Brain microvascular endothelial cell (primary cell): Measurements from ENCODE around the gene ANO8.
"Not testable (repeated sequence)": the region's sequence is repeated elsewhere in the genome, so short reads cannot be mapped to it uniquely, and the experiment has no call there.

ENCODE experiments used
- DNase-seq: peaks from one replicate; pipeline ENCODE4 v3.0.0-alpha.2; 2020
- H3K27ac ChIP-seq: fragments of 250-450 bp; sonication (Bioruptor Pico); 2 replicates; pipeline ENCODE4 v1.5.1; 2020; ENCODE audit warnings: mild to moderate bottlenecking, moderate library complexity
- H3K27me3 ChIP-seq: fragments of 250-450 bp; sonication (Bioruptor Pico); replicated peaks from 2 replicates; pipeline ENCODE4 v1.5.1; 2020; ENCODE audit warnings: mild to moderate bottlenecking
- H3K36me3 ChIP-seq: fragments of 250-450 bp; sonication (Bioruptor Pico); replicated peaks from 2 replicates; pipeline ENCODE4 v1.5.1; 2020; ENCODE audit warnings: mild to moderate bottlenecking
- H3K4me3 ChIP-seq: 2 replicates; pipeline ENCODE4 v1.5.1; 2011; ENCODE audit warnings: low read depth, mild to moderate bottlenecking, control low read depth, low read length, moderate library complexity
- CTCF ChIP-seq: IDR thresholded peaks from 2 replicates; pipeline ENCODE4 v1.5.1; 2011; ENCODE audit warnings: low read depth, mild to moderate bottlenecking, moderate library complexity, low read length, control low read depth, inconsistent platforms; ENCODE audit errors: missing control alignments
- in situ Hi-C: cut with HindIII; loops from 2 replicates; pipeline ENCODE4 v1.10.0; 2017; ENCODE audit warnings: low sequenced_read_pairs, low pct_ligation_motif_present

The ANO8 gene

GRCh38 chr19:17283504-17283996 lies 51.1 kb downstream of the ANO8 start:
- in situ Hi-C loops = no loop called here
- no peak for DNase-seq
- no peak overlapping the region for H3K27ac ChIP-seq
- H3K27me3 ChIP-seq = no peaks in the 10 kb centered on the region
- H3K36me3 ChIP-seq = no peaks in the 10 kb centered on the region
- H3K4me3 ChIP-seq = no peak overlapping the region
- TF ChIP-seq CTCF = no peak

GRCh38 chr19:17282488-17283125 lies 52.0 kb downstream of the ANO8 start:
- peak; percentile 61 for DNase-seq
- Histone ChIP-seq H3K27ac (no peak overlapping the region), H3K4me3 (peak overlapping the region; percentile 35), H3K27me3 (no peaks in the 10 kb centered on the region), H3K36me3 (peaks cover under 1% of the 10 kb centered on the region)
- TF ChIP-seq CTCF = peak; percentile 88
- in situ Hi-C loops = no loop called here

GRCh38 chr19:17281391-17282304 lies 53.0 kb downstream of the ANO8 start, which contains the start of gene ANKLE1:
ANKLE1 (plus strand) TSS chr19:17281901; CDS start chr19:17281921, 20 bp downstream.
- H3K4me3 ChIP-seq = peak within 1 kb of the TSS; percentile 35
- in situ Hi-C loops = no loop called here
- DNase-seq = no peak
- no peak within 1 kb of the TSS for H3K27ac ChIP-seq
- H3K27me3 ChIP-seq = no peaks in the 10 kb centered on the region
- peaks cover 7% of the 10 kb centered on the region for H3K36me3 ChIP-seq
- no peak for TF ChIP-seq CTCF

GRCh38 chr19:17279436-17279835 lies 55.2 kb downstream of the ANO8 start:
- no peak for TF ChIP-seq CTCF
- DNase-seq = no peak
- no peaks in the 10 kb centered on the region for H3K27me3 ChIP-seq
- in situ Hi-C loops = no loop called here
- no peak overlapping the region for H3K27ac ChIP-seq
- H3K4me3 ChIP-seq = no peak overlapping the region
- peaks cover 26% of the 10 kb centered on the region for H3K36me3 ChIP-seq

GRCh38 chr19:17275441-17276175 lies 59.0 kb downstream of the ANO8 start:
- peaks cover 58% of the 10 kb centered on the region for H3K36me3 ChIP-seq
- no peak for TF ChIP-seq CTCF
- in situ Hi-C loops = no loop called here

GRCh38 chr19:17274892-17275291 lies 59.8 kb downstream of the ANO8 start:
- peaks cover 62% of the 10 kb centered on the region for H3K36me3 ChIP-seq

More at GRCh38 chr19:17275441-17276175, 59.0 kb downstream of the ANO8 start:
- no peaks in the 10 kb centered on the region for H3K27me3 ChIP-seq
- H3K27ac ChIP-seq = no peak overlapping the region
- H3K4me3 ChIP-seq = no peak overlapping the region
- no peak for DNase-seq

More at GRCh38 chr19:17274892-17275291, 59.8 kb downstream of the ANO8 start:
- H3K27me3 ChIP-seq, in situ Hi-C loops, H3K4me3 ChIP-seq, DNase-seq, H3K27ac ChIP-seq: not testable (repeated sequence)
